ENCODE data around the gene TBX18.

Gene TBX18

GRCh38 chr6:84772428-84773132 lies 8.2 kb upstream of the TBX18 start:
- DNase-seq (ENCODE audit: low read depth) = no peak

DNA sequence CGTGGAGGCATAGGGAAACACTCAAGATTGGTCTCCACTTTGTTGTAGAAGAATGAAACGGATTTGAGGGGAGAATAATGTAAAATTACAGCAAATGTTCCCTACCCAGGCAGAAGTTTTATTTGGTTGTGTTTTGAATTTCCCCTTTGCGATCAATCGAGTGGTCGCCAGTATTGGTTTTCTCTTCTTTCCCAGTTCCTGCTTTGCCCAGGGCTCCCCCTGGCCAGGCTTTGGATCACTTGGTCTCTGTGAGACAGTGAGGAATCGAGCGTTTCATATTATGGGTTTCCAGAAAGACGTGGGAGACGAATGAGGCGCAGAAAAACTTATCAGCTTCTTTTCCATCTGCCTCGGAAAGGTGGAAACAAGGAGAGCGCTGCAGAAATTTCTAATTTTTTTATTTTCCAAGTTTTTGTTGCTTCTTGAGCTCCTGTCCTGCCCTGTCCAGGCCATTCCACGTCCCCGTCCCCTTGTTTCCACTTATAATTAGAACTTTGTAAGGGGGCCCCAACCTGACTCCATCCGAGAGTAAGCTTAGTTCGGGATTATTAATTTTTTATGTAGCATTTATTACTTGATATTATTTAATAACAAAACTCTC lies 7.5 kb upstream of the TBX18 start:
- DNase-seq (ENCODE audit: low read depth) = no peak

- no peak for DNase-seq (ENCODE audit: low read depth)
Observed at GRCh38 chr6:84771125-84771755, 6.8 kb upstream of the TBX18 start.

DNA sequence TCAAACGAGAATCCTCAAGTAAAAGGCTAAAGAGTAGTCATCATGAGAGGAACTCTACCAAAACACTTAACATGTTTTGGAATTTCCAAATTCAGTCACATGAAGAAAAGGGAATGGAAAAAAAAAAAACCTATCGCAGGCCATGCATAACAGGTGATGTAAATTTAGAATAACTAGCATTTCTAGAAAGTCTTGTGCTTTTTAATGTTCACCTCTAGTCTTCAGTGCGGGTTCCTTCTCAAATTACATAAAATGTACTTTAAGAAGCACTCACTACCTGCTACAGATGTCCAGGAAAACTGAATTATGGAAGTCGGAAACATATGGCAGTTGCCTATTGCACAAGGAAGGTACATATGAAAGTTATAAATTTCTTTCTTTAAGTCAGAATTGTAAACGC lies 6.1 kb upstream of the TBX18 start:
- no peak for DNase-seq (ENCODE audit: low read depth)

DNA sequence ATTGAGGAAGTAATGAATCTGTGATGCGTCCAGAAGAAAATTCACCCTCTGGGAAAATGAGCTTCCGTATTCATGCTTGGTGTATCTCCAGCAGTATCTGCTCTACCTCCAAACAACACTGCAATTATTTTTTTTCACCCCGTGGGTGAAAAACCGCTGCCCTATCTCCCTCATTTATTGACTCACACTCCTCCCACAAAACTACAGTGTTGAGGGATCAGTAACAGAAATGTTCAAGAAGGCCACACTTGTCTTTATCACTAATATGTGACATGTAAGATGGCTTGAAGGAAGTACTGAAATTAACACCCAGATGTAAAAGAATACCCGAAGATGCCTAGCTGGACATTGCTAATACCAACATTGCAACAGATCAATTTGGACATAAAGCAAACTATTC lies 4.9 kb upstream of the TBX18 start:
- no peak for DNase-seq (ENCODE audit: low read depth)

DNA sequence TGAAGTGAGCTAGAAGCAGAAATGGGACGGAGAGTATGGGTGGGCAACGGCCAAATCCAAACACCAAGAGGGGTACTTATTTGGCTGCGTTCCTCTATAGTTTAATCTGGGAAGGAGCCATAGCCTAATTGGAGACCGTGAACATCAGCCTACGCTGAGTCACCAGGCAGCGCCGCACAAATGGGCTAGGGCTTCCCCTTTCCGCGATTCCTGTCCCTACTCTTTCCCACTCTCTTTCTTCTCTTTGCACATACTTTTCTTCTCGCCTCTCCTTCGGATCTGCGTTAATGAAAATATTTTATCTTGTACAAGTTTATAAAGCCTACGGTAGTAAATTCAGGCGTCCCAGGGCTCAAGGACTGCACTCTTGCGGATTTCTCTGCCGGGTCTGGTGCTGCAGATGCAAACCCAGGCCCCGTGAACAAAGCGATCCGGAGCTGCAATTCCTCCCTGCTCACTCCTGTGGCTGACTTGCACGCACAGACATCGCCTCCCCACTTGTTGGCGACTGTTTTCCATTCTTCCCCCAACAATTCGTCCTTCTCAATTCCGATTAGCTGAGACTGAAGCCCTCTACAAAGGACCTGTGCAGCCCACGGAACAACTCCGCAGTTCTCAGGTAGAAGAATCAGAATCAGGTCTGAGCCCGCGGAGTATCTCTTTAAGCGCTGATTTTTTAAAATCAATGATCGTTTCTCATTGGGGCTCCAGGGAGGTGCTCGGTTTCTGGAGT lies 4.2 kb upstream of the TBX18 start:
- no peak for DNase-seq (ENCODE audit: low read depth)

DNA sequence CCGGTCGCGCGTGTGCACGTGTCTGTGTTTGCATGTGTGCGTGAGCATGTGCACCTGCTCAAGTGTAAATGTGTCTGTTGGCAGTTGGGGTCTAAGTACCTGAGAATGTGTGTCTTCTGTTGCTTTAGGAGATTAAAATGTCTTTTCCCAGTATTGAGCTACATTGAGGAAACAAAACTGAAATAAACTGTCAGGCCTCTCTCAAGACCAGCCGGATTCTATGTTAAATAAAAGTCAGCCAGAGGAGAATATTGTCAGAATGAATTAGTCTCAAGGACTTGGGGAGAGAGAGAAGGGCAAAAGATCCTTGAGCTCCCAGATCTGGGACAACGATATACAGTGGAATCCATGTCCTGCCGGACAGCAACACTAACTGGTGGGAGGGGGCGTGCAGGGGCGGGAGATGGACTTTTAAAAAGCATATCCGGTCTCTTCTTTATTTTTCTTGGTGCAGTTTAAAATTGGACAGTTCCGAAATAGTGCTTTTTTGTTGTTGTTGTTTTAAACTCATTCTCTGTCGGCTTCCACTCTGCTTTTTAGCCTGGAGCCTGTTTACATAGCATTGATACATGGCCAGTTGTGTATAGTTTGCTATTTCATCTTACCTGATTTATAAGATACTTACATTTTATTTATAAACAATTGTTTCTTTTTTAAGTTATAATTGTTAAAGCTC lies 3.3 kb upstream of the TBX18 start:
- DNase-seq (ENCODE audit: low read depth) = no peak

DNA sequence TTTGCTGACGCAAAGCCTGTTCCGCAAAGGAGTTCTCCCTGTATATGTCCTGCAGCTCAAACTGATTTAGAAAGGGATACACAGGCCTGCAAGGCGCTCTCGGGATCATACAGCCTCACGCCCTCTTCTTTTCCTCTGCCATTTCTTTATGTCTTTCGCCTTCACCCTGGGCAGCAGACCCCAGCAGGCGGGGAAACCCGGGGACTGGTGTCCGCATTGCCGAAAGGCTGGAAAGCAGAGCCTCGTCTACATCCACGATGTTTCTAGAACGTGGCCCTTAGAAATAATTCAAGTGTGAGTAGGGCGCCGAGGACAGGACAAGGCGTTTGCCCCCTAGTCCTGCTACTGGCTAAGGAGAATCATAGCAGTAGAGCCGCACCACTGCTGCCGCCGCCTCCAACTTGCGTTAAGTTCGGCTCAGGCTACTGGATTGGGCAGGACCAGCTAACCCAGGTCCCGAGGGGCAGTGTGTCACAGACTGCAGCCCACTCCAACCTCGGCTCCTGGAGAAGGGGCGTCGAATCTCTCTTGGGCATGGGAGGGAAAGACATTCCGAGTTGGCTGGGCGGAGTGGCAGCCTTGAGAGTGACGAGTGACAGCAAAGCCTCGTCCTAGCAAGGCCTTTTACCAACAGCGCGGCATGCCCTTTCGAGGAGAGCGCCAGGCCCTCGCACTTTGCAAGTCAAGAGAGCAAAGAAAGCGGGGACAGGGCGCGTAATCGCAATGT lies 2.6 kb upstream of the TBX18 start:
- no peak for DNase-seq (ENCODE audit: low read depth)

DNA sequence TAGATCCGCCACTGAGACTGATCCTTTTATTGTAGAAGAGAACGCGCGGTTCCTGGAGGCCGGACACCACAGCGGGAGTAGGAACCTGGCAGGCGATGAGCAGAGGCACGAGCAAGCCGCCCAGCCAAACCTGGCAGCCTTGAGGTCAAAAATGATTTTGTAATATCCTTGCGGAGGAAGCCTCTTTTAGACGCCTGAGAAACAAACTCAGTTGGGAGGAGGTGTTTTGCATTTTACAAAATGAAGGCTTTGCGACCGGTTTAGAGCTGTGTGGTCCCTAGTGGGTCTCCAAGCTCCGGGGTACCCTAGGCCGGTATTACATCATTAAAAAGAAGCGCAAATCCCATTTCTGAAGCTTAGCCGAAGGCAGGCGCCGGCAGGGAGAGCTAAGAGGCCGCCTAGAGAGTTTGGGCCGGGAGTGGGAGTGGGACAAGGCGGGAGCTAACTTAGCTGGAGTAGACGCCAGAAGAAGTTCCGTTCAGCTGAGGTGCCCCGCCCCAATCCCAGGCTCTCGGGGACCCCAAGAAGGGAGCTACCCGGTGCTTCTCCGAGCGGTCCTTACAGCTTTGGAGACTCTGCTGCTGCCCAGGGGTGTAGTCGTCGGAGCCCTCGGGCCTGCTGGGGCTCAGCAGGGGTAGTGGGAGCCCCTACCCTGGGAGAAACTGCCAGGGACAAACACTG lies 1.9 kb upstream of the TBX18 start:
- no peak for DNase-seq (ENCODE audit: low read depth)

- DNase-seq (ENCODE audit: low read depth) = no peak
Observed at GRCh38 chr6:84763886-84764331, 489 bp downstream of the TBX18 start.

DNA sequence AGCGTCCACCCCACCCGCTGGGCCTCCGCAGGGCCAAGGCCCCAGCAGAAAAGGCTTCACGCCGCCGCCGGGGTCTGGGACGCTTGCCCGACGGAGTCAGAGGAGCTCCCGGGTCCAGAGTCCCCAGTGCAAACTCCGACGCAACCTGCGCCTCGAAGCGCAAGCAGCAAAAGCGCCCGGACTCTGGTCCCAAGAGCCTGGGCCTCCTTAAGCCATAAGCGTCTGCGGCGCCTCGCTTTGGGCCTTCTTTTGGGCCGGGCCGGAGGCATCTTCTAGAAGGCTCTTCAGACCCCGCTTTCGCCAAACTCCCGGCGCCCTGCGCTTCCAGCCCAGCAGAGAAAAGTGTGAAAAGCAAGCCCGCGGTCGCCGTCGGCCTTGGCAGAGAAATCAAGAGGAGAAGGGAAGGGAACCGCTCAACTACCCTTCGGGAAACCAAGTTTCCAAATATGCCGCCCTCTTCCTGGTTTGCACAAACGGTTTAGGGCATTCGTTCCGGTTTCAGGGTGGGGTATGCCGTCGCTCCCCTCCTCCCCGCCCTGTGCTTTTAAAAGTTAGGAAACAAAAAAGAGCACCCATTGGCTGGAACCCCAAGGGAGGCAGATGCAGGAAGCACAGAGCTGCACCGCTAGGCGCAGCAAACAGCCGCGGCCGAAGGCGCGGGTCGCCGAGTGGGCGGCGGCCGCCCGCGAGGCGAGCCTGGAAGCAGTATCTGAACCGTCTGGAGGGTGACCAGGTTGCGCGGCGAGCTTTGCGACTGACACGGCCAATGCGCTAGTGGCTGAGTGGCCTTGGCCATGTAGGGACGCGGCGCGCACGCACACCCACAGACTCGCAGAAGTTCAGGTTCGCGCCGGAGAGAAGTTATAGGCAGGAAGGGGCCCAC lies 1.2 kb downstream of the TBX18 start:
- no peak for DNase-seq (ENCODE audit: low read depth)

- no peak for DNase-seq (ENCODE audit: low read depth)
Observed at GRCh38 chr6:84762220-84763002, 2.0 kb downstream of the TBX18 start.

- no peak for DNase-seq (ENCODE audit: low read depth)
Observed at GRCh38 chr6:84758486-84758885, 5.9 kb downstream of the TBX18 start.

DNA sequence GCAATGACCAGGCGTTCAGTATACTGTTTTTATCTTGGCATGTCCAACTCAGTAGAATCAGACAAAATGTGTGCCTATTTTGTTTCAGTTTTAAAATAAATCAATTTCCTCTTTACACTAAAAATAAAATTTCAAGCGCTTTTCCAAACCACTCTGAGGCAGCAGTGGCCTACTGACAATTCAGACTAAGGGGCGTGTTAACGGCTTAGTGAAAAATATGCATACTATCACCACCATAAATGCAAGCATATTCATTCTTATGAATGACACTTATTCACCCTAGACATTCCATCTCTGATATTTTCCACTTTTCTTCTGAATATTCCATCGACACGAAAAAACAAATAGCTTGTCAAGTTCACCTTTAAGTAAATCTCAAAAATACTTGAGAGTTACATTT lies 7.5 kb downstream of the TBX18 start:
- no peak for DNase-seq (ENCODE audit: low read depth)

- DNase-seq (ENCODE audit: low read depth) = no peak
Observed at GRCh38 chr6:84756466-84756865, 7.9 kb downstream of the TBX18 start.

DNA sequence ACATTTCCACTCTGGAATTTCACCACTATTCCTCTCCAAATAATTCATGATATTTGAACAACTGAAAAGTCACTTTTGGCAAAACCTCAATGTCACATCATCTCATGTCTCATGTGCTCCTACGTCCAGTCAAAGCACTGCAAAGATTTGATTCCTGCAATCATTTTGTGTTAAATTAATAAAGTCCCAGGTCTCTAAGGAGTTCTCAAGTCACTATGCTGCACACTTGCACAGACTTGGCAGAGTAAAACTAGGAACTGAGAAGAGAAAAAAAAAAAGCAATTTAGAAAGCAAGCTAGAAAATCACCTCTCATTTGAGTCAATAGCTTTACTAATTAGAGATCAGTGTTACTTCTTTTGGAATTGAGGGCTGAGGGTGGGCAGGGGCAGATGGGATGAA lies 11.2 kb downstream of the TBX18 start:
- no peak for DNase-seq (ENCODE audit: low read depth)

- no peak for DNase-seq (ENCODE audit: low read depth)
Observed at GRCh38 chr6:84752118-84752850, 12.1 kb downstream of the TBX18 start.

DNA sequence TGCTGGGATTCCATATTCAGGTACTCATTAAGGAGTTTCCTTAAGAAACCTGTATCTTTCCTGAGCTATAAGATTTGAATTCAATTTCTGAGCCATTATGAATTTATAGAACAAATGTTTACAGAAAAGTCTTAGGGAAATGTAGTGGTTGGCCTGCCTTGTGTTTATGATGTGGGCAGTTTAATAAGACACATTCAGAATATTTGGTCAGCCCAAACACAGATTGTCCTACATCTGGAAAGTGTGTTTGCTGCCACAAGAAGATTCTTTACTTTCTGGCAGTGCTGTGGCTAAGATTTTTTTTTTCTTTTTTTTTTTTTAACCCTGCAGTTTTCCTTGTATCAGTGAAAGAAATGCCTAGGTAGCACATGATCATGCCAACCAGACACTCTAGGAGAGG lies 15.2 kb downstream of the TBX18 start:
- DNase-seq (ENCODE audit: low read depth) = no peak

GRCh38 chr6:84748376-84748775 lies 16.0 kb downstream of the TBX18 start:
- DNase-seq (ENCODE audit: low read depth) = no peak
